ENCODE data around the gene KCTD21. TPM values are rescaled to one million over a fixed set of nuclear protein-coding genes. Genes with fewer than 3 reads are reported as not detected.

KCTD21 gene
- total and polyA plus RNA-seq, 4 donors, result 4.8 to 16.1 (median 10.8) TPM

DNA sequence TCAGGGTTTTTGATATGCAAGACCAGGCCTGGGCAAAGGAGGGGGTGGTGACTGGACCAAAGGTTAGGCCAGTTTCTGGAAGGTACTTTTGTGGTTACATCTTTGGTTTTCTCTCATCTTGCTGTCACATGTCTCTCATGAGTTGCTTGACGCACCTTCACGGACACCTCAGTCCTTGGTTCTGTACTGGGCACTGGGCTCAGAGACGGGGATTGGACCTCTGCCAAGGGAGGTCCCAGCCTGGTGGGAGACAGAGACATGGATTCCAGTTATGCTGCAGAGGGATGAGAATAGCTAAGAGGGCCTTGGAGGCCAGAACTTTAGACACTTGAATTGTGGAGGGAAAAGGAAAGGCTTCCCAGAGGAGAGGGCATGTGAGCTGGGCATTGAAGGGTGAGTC lies 1.9 kb upstream of the KCTD21 start:
- DNase-seq (peak; percentile 42 to 44), ATAC-seq (ENCODE audit: low FRiP score) (no peak)
- WGBS, 2 donors, result 20 to 34% methylated on average over 3 of the region's 3 CpGs
- Histone ChIP-seq H3K9me3 (ENCODE audit: control insufficient read depth, low read length) (no peaks in the 10 kb centered on the region), H3K27ac (ENCODE audit: low read depth in 1 of 2, low read length in 2 of 2) (peak overlapping the region in 1 of 2 donors; percentile 7), H3K4me3 (ENCODE audit: low read length in 2 of 2) (no peak overlapping the region), H3K36me3 (ENCODE audit: control insufficient read depth in 1 of 2, insufficient read depth in 2 of 2, low read length in 1 of 2) (no peaks in the 10 kb centered on the region), H3K4me1 (ENCODE audit: control insufficient read depth in 1 of 2, insufficient read depth in 2 of 2, low read length in 2 of 2) (peaks cover 0 to 5% of the 10 kb centered on the region in 2 donors), H3K27me3 (ENCODE audit: control insufficient read depth in 1 of 2, insufficient read depth in 2 of 2, low read length in 1 of 2) (no peaks in the 10 kb centered on the region)
- intact Hi-C loops (cut with DNase I), result loop anchor here (5.0 kb wide), 2 partner anchors 43 to 227 kb away; partner anchors contain the start of gene GAB2 (in 1 of the 2)

GRCh38 chr11:78189851-78190250 lies 1.4 kb upstream of the KCTD21 start:
- Histone ChIP-seq H3K27me3 (ENCODE audit: control insufficient read depth in 1 of 2, insufficient read depth in 2 of 2, low read length in 1 of 2) (no peaks in the 10 kb centered on the region), H3K9me3 (ENCODE audit: control insufficient read depth, low read length) (no peaks in the 10 kb centered on the region), H3K4me3 (ENCODE audit: low read length in 2 of 2) (peak overlapping the region in 1 of 2 donors; percentile 77), H3K27ac (ENCODE audit: low read depth in 1 of 2, low read length in 2 of 2) (no peak overlapping the region), H3K4me1 (ENCODE audit: control insufficient read depth in 1 of 2, insufficient read depth in 2 of 2, low read length in 2 of 2) (peaks cover 0 to 5% of the 10 kb centered on the region in 2 donors), H3K36me3 (ENCODE audit: control insufficient read depth in 1 of 2, insufficient read depth in 2 of 2, low read length in 1 of 2) (no peaks in the 10 kb centered on the region)
- DNase-seq (peak; percentile 52 to 70), ATAC-seq (ENCODE audit: low FRiP score) (no peak)
- WGBS, 2 donors, result 16 to 17% methylated on average over 3 of the region's 3 CpGs
- intact Hi-C loops (cut with DNase I), result loop anchor here (2.0 to 5.0 kb wide), 4 partner anchors 38 to 227 kb away; partner anchors contain the start of genes ALG8 (in 1 of the 2) and GAB2 (in 1 of the 2)

DNA sequence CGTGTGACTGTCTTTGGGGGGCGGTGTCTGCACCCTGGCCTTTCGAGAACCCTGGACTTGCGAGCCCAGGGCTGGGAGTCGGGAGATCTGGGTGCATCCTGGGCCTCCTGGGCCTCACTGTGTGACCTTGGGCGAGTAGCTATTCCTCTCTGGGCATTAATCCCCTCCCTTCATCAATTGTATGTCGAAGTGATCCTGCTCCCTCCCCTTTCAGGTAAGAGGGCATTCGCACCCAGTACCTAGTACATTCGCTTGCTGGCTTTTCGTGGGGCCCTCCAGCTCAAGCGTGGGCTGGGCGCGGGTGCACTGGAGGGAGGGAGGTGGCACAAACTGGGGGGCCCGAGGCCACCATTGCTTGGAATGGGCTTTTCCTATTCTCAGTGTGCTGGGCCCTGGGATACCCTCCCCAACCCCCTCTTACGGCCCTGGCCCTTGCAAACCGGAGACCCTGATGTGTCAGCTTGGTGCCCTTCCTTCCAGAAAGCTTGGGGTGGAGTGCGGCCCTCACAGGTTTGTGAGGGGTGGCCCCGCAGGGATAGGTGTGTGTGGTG lies 823 bp upstream of the KCTD21 start:
- Histone ChIP-seq H3K27me3 (ENCODE audit: control insufficient read depth in 1 of 2, insufficient read depth in 2 of 2, low read length in 1 of 2) (no peaks in the 10 kb centered on the region), H3K9me3 (ENCODE audit: control insufficient read depth, low read length) (no peaks in the 10 kb centered on the region), H3K27ac (ENCODE audit: low read depth in 1 of 2, low read length in 2 of 2) (peak overlapping the region in 1 of 2 donors; percentile 49), H3K4me1 (ENCODE audit: control insufficient read depth in 1 of 2, insufficient read depth in 2 of 2, low read length in 2 of 2) (peaks cover 0 to 5% of the 10 kb centered on the region in 2 donors), H3K4me3 (ENCODE audit: low read length in 2 of 2) (peak overlapping the region; percentile 69 to 77), H3K36me3 (ENCODE audit: control insufficient read depth in 1 of 2, insufficient read depth in 2 of 2, low read length in 1 of 2) (no peaks in the 10 kb centered on the region)
- WGBS, 2 donors, result 5 to 9% methylated on average over 18 of the region's 18 CpGs
- ATAC-seq (ENCODE audit: low FRiP score), result no peak
- DNase-seq, result peak; percentile 50 to 75
- intact Hi-C loops (cut with DNase I), result loop anchor here in 1 of 2 donors (2.0 to 5.0 kb wide), 2 partner anchors 37 to 50 kb away; partner anchors contain the start of gene ALG8

GRCh38 chr11:78187366-78188285 lies 800 bp downstream of the KCTD21 start:
- ATAC-seq (ENCODE audit: low FRiP score), result peak; percentile 67
- Histone ChIP-seq H3K4me3 (ENCODE audit: low read length in 2 of 2) (peak overlapping the region; percentile 56 to 73), H3K36me3 (ENCODE audit: control insufficient read depth in 1 of 2, insufficient read depth in 2 of 2, low read length in 1 of 2) (no peaks in the 10 kb centered on the region), H3K27ac (ENCODE audit: low read depth in 1 of 2, low read length in 2 of 2) (peak overlapping the region in 1 of 2 donors; percentile 58), H3K4me1 (ENCODE audit: control insufficient read depth in 1 of 2, insufficient read depth in 2 of 2, low read length in 2 of 2) (no peaks in the 10 kb centered on the region), H3K9me3 (ENCODE audit: control insufficient read depth, low read length) (no peaks in the 10 kb centered on the region), H3K27me3 (ENCODE audit: control insufficient read depth in 1 of 2, insufficient read depth in 2 of 2, low read length in 1 of 2) (no peaks in the 10 kb centered on the region)
- intact Hi-C loops (cut with DNase I), result loop anchor here (1.0 to 5.0 kb wide), 4 partner anchors 15 to 49 kb away; partner anchors contain the start of gene ALG8 (in 1 of the 2)
- DNase-seq, result peak in 1 of 2 donors; percentile 34
- 4 to 6% methylated on average over 31 of the region's 31 CpGs for WGBS, 2 donors

DNA sequence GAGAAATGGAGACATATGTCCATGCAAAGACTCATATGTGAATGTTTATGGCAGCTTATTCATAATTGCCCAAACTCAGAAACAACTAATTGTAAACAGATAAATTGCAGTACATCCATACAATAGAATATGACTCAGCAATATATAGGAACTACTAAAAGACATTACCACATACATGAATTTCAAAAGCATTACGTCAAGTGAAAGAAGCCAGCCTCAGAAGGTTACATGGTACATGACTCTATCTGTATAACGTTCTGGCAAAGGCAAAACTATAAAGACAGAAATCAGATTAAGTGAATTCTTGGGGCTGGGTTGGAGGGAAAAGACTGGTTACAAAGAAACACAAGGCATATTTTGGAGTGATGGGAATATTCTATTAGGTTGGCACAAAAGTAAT lies 7.2 kb downstream of the KCTD21 start:
- WGBS, 2 donors, result 66 to 67% methylated on average over 2 of the region's 2 CpGs

GRCh38 chr11:78180751-78181150 lies 7.7 kb downstream of the KCTD21 start:
- DNase-seq (no peak), ATAC-seq (ENCODE audit: low FRiP score) (no peak)
- intact Hi-C loops (cut with DNase I), result no loop called here
- no peak overlapping the region for H3K4me3 ChIP-seq (ENCODE audit: low read length in 2 of 2)
- peaks cover 0 to 7% of the 10 kb centered on the region in 2 donors for H3K4me1 ChIP-seq (ENCODE audit: control insufficient read depth in 1 of 2, insufficient read depth in 2 of 2, low read length in 2 of 2)
- H3K27me3 ChIP-seq (ENCODE audit: control insufficient read depth in 1 of 2, insufficient read depth in 2 of 2, low read length in 1 of 2), result no peaks in the 10 kb centered on the region
- H3K36me3 ChIP-seq (ENCODE audit: control insufficient read depth in 1 of 2, insufficient read depth in 2 of 2, low read length in 1 of 2), result no peaks in the 10 kb centered on the region
- no peak overlapping the region for H3K27ac ChIP-seq (ENCODE audit: low read depth in 1 of 2, low read length in 2 of 2)
- H3K9me3 ChIP-seq (ENCODE audit: control insufficient read depth, low read length), result no peaks in the 10 kb centered on the region
- 95% methylated on average over 4 of the region's 4 CpGs for WGBS, 2 donors

More for the DNA sequence above, 7.2 kb downstream of the KCTD21 start:
- Histone ChIP-seq H3K27me3 (ENCODE audit: control insufficient read depth in 1 of 2, insufficient read depth in 2 of 2, low read length in 1 of 2) (no peaks in the 10 kb centered on the region), H3K4me3 (ENCODE audit: low read length in 2 of 2) (no peak overlapping the region), H3K36me3 (ENCODE audit: control insufficient read depth in 1 of 2, insufficient read depth in 2 of 2, low read length in 1 of 2) (no peaks in the 10 kb centered on the region), H3K4me1 (ENCODE audit: control insufficient read depth in 1 of 2, insufficient read depth in 2 of 2, low read length in 2 of 2) (peaks cover 0 to 7% of the 10 kb centered on the region in 2 donors), H3K27ac (ENCODE audit: low read depth in 1 of 2, low read length in 2 of 2) (no peak overlapping the region), H3K9me3 (ENCODE audit: control insufficient read depth, low read length) (no peaks in the 10 kb centered on the region)
- intact Hi-C loops (cut with DNase I), result no loop called here
- DNase-seq (no peak), ATAC-seq (ENCODE audit: low FRiP score) (no peak)

DNA sequence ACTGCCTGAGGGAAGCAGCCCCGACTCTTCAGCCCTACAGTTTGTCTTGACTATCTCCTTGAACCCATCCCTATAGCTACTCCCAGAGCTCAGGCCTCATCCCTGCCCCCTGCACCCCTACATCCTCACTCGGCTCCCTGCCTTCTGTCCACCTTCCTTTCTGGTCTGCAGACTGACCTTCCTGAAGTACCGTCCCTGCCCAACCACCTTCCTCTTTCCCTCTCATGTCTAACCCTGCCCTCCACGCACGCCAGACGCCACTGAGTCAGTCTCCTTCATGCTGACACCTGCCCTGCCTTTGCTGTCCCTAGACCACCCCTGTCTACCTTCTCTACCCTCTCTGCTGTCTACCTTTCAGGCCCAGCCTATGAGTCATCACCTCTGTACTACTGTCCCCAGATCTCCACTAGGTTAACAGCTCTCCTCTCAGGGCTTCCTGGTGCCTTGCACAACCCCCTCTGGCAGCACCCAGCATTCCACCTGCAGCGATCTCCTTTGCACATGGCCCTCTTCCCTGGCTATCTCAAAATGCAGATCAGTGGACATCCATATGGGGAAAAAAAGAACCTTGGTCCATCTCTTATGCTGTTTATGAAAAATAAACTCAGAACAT lies 8.9 kb downstream of the KCTD21 start:
- Histone ChIP-seq H3K4me1 (ENCODE audit: control insufficient read depth in 1 of 2, insufficient read depth in 2 of 2, low read length in 2 of 2) (peaks cover 0 to 7% of the 10 kb centered on the region in 2 donors), H3K4me3 (ENCODE audit: low read length in 2 of 2) (no peak overlapping the region), H3K36me3 (ENCODE audit: control insufficient read depth in 1 of 2, insufficient read depth in 2 of 2, low read length in 1 of 2) (no peaks in the 10 kb centered on the region), H3K27me3 (ENCODE audit: control insufficient read depth in 1 of 2, insufficient read depth in 2 of 2, low read length in 1 of 2) (no peaks in the 10 kb centered on the region), H3K9me3 (ENCODE audit: control insufficient read depth, low read length) (no peaks in the 10 kb centered on the region), H3K27ac (ENCODE audit: low read depth in 1 of 2, low read length in 2 of 2) (peak overlapping the region in 1 of 2 donors; percentile 4)
- 88 to 89% methylated on average over 7 of the region's 7 CpGs for WGBS, 2 donors
- DNase-seq (peak in 1 of 2 donors; percentile 37), ATAC-seq (ENCODE audit: low FRiP score) (no peak)
- intact Hi-C loops (cut with DNase I), result no loop called here

GRCh38 chr11:78177216-78177615 lies 11.2 kb downstream of the KCTD21 start:
- intact Hi-C loops (cut with DNase I), result no loop called here
- peak in 1 of 2 donors; percentile 21 for DNase-seq
- Histone ChIP-seq H3K9me3 (ENCODE audit: control insufficient read depth, low read length) (no peaks in the 10 kb centered on the region), H3K4me3 (ENCODE audit: low read length in 2 of 2) (no peak overlapping the region), H3K36me3 (ENCODE audit: control insufficient read depth in 1 of 2, insufficient read depth in 2 of 2, low read length in 1 of 2) (peaks cover 2 to 3% of the 10 kb centered on the region in 2 donors), H3K27me3 (ENCODE audit: control insufficient read depth in 1 of 2, insufficient read depth in 2 of 2, low read length in 1 of 2) (no peaks in the 10 kb centered on the region), H3K27ac (ENCODE audit: low read depth in 1 of 2, low read length in 2 of 2) (no peak overlapping the region), H3K4me1 (ENCODE audit: control insufficient read depth in 1 of 2, insufficient read depth in 2 of 2, low read length in 2 of 2) (peaks cover 0 to 7% of the 10 kb centered on the region in 2 donors)
- peak; percentile 23 for ATAC-seq (ENCODE audit: low FRiP score)
- 86 to 89% methylated on average over 7 of the region's 7 CpGs for WGBS, 2 donors

Data from aorta (tissue), 5 donors.